H1 (cell line): Measurements from ENCODE around the gene RECK. TPM values are rescaled to one million over a fixed set of nuclear protein-coding genes. Genes with fewer than 3 reads are reported as not detected.

Experiments
- CTCF ChIA-PET: fragments of 300-600 bp; sonication (Branson Sonifier 250); formaldehyde crosslinking; loops from one replicate; lab custom pipeline; 2021; ENCODE audit not compliant: partially characterized antibody; lab: Charles Lee
- POLR2A ChIA-PET: fragments of 300-600 bp; sonication (Branson Sonifier 250); formaldehyde crosslinking; loops from one replicate; lab custom pipeline; 2021; ENCODE audit warnings: inconsistent platforms; ENCODE audit not compliant: partially characterized antibody; lab: Charles Lee
- DNase-seq, 2 experiments: peaks; one replicate each; pipeline versions ENCODE4 v3.0.0 to v3.0.0-alpha.2; 2010 to 2022; ENCODE audit warnings: low spot score in 2 of 2, low read depth in 1 of 2, mixed read lengths in 1 of 2
- FAIRE-seq: peaks from 2 replicates; lab custom pipeline; 2011; peaks lifted over from hg19 to GRCh38; lab: Jason Lieb, UNC
- H2AFZ ChIP-seq: 2 replicates; pipeline ENCODE4 v1.8.1; 2012; ENCODE audit warnings: low read length, inconsistent platforms
- H2AK5ac ChIP-seq: 2 replicates; pipeline ENCODE4 v1.6.1; 2013; ENCODE audit warnings: low read depth, low read length
- H2BK120ac ChIP-seq: replicated peaks from 2 replicates; pipeline ENCODE3; 2013; ENCODE audit warnings: low read depth, low read length, inconsistent platforms
- H2BK12ac ChIP-seq: 2 replicates; pipeline ENCODE4 v1.6.1; 2013; ENCODE audit warnings: low read depth, low read length
- H2BK15ac ChIP-seq: 2 replicates; pipeline ENCODE4 v1.6.1; 2013; ENCODE audit warnings: low read length
- H2BK20ac ChIP-seq: 2 replicates; pipeline ENCODE4 v1.6.1; 2013; ENCODE audit warnings: low read length
- H2BK5ac ChIP-seq: 2 replicates; pipeline ENCODE4 v1.6.1; 2013; ENCODE audit warnings: low read depth, low read length
- H3K14ac ChIP-seq: 2 replicates; pipeline ENCODE4 v1.6.1; 2013; ENCODE audit warnings: inconsistent platforms; ENCODE audit not compliant: insufficient read length
- H3K18ac ChIP-seq: 2 replicates; pipeline ENCODE4 v1.6.1; 2013; ENCODE audit warnings: low read length; ENCODE audit errors: extremely low read depth
- H3K23ac ChIP-seq: 2 replicates; pipeline ENCODE4 v1.6.1; 2013; ENCODE audit warnings: inconsistent platforms; ENCODE audit not compliant: insufficient read length
- H3K23me2 ChIP-seq: 2 replicates; pipeline ENCODE4 v1.6.1; 2013; ENCODE audit warnings: low read depth, low read length
- H3K27ac ChIP-seq: 2 replicates; pipeline ENCODE4 v1.6.1; 2011; ENCODE audit warnings: low read depth, low read length, inconsistent platforms
- H3K27me3 ChIP-seq, 4 experiments: replicated peaks in 1 of 4; 1 replicate in 1 of 4; 2 replicates in 3 of 4; pipeline versions ENCODE4 v1.6.1 to v1.8.1; 2011 to 2013; ENCODE audit warnings: low read length in 3 of 4, mild to moderate bottlenecking in 3 of 4, inconsistent platforms in 2 of 4, mixed read lengths in 2 of 4, moderate library complexity in 1 of 4; ENCODE audit not compliant: control insufficient read depth in 3 of 4, insufficient read depth in 3 of 4; ENCODE audit errors: extremely low read depth in 1 of 4
- H3K36me3 ChIP-seq, 4 experiments: 2 replicates each; pipeline versions ENCODE4 v1.6.1 to v1.8.1; 2011 to 2013; ENCODE audit warnings: mild to moderate bottlenecking in 4 of 4, low read length in 3 of 4, moderate library complexity in 2 of 4, control low read depth in 1 of 4, inconsistent platforms in 1 of 4; ENCODE audit not compliant: insufficient read depth in 4 of 4, control insufficient read depth in 2 of 4
- H3K4ac ChIP-seq: replicated peaks from 2 replicates; pipeline ENCODE3; 2013; ENCODE audit warnings: low read length, low read depth, mixed read lengths, inconsistent platforms; ENCODE audit not compliant: insufficient read length
- H3K4me1 ChIP-seq, 4 experiments: replicated peaks in 1 of 4; 1 replicate in 1 of 4; 2 replicates in 3 of 4; pipeline versions ENCODE4 v1.6.1 to v1.8.1; 2011 to 2013; ENCODE audit warnings: low read length in 3 of 4, inconsistent platforms in 2 of 4, mixed read lengths in 1 of 4; ENCODE audit not compliant: insufficient read depth in 4 of 4, control insufficient read depth in 3 of 4
- H3K4me2 ChIP-seq, 2 experiments: 2 replicates each; pipeline versions ENCODE4 v1.6.1 to v1.8.1; 2011 to 2013; ENCODE audit warnings: low read depth in 2 of 2, low read length in 2 of 2, control low read depth in 1 of 2, inconsistent platforms in 1 of 2, mild to moderate bottlenecking in 1 of 2; ENCODE audit not compliant: insufficient read depth in 1 of 2
- H3K4me3 ChIP-seq, 4 experiments: fragments of 200-600, 300-600 bp in 1 of 4; sonication (generic), shearing (Covaris generic), sonication (Bioruptor Twin) in 1 of 4; 2 replicates each; pipeline versions ENCODE4 v1.5.1 to v1.8.1; 2011 to 2016; ENCODE audit warnings: low read length in 4 of 4, low read depth in 3 of 4, control low read depth in 2 of 4, inconsistent platforms in 2 of 4, mild to moderate bottlenecking in 2 of 4, mixed read lengths in 1 of 4, moderate library complexity in 1 of 4; ENCODE audit not compliant: insufficient read depth in 2 of 4; ENCODE audit errors: extremely low read depth in 1 of 4
- H3K56ac ChIP-seq: replicated peaks from 2 replicates; pipeline ENCODE3; 2013; ENCODE audit warnings: low read depth, mild to moderate bottlenecking, mixed read lengths, low read length, inconsistent platforms; ENCODE audit not compliant: insufficient read length
- H3K79me1 ChIP-seq: 2 replicates; pipeline ENCODE4 v1.6.1; 2013; ENCODE audit warnings: low read depth, low read length, control low read depth
- H3K79me2 ChIP-seq, 2 experiments: 2 replicates each; pipeline versions ENCODE4 v1.6.1 to v1.8.1; 2012 to 2013; ENCODE audit warnings: low read length in 2 of 2, mild to moderate bottlenecking in 2 of 2, inconsistent platforms in 1 of 2; ENCODE audit not compliant: insufficient read depth in 2 of 2, control insufficient read depth in 1 of 2
- H3K9ac ChIP-seq, 4 experiments: replicated peaks in 1 of 4; 1 replicate in 1 of 4; 2 replicates in 3 of 4; pipeline versions ENCODE4 v1.6.1 to v1.8.1; 2011 to 2013; ENCODE audit warnings: low read depth in 3 of 4, low read length in 3 of 4, control low read depth in 2 of 4, mild to moderate bottlenecking in 2 of 4, moderate library complexity in 2 of 4, inconsistent platforms in 1 of 4; ENCODE audit errors: extremely low read depth in 1 of 4
- H3K9me3 ChIP-seq, 2 experiments: 2 replicates each; pipeline versions ENCODE4 v1.6.1 to v1.8.1; 2012 to 2013; ENCODE audit warnings: mild to moderate bottlenecking in 2 of 2, moderate library complexity in 2 of 2, control low read depth in 1 of 2, inconsistent platforms in 1 of 2, low read depth in 1 of 2, low read length in 1 of 2, mixed read lengths in 1 of 2; ENCODE audit not compliant: insufficient read depth in 2 of 2
- H4K20me1 ChIP-seq, 2 experiments: replicated peaks in 1 of 2; 2 replicates each; pipeline versions ENCODE3 to v1.8.1; 2011 to 2013; ENCODE audit warnings: inconsistent platforms in 2 of 2, low read length in 2 of 2, mild to moderate bottlenecking in 1 of 2; ENCODE audit not compliant: insufficient read depth in 2 of 2, control insufficient read depth in 1 of 2
- H4K5ac ChIP-seq: 2 replicates; pipeline ENCODE4 v1.6.1; 2013; ENCODE audit warnings: low read length, low read depth, mixed read lengths, inconsistent platforms; ENCODE audit not compliant: insufficient read length
- H4K8ac ChIP-seq: 2 replicates; pipeline ENCODE4 v1.8.0; 2013; ENCODE audit warnings: mild to moderate bottlenecking, moderate library complexity, low read length, inconsistent platforms; ENCODE audit not compliant: insufficient read depth; ENCODE audit errors: extremely low read depth
- H4K91ac ChIP-seq: replicated peaks from 2 replicates; pipeline ENCODE3; 2013; ENCODE audit warnings: low read length, mixed read lengths, inconsistent platforms; ENCODE audit not compliant: insufficient read length
- CBX5 ChIP-seq: fragments of 300-800, 300-1000 bp; sonication (generic); IDR thresholded peaks from 2 replicates; pipeline ENCODE4 v1.7.1; 2016; ENCODE audit warnings: antibody characterized with exemption, low read length, low read depth
- CHD1 ChIP-seq: IDR thresholded peaks from 2 replicates; pipeline ENCODE4 v1.6.1; 2012; ENCODE audit warnings: low read depth, low read length, improper control_type of control experiment
- CTBP2 ChIP-seq: IDR thresholded peaks from 2 replicates; pipeline ENCODE4 v1.7.0; 2011; ENCODE audit warnings: borderline replicate concordance, mild to moderate bottlenecking, moderate library complexity, mixed read lengths, low read length; ENCODE audit not compliant: insufficient read depth, insufficient read length
- EZH2 ChIP-seq: fragments of 200-600 bp; sonication (generic); IDR thresholded peaks from 2 replicates; pipeline ENCODE4 v1.7.1; 2012; ENCODE audit warnings: low read depth, mild to moderate bottlenecking, moderate library complexity, low read length, inconsistent platforms; ENCODE audit not compliant: severe bottlenecking
- HDAC6 ChIP-seq: IDR thresholded peaks from one replicate; pipeline ENCODE4 v1.7.1; 2012; ENCODE audit warnings: low read depth, mild to moderate bottlenecking, inconsistent platforms, low read length, moderate library complexity
- MAX ChIP-seq: IDR thresholded peaks from 2 replicates; pipeline ENCODE4 v1.6.1; 2012; ENCODE audit warnings: inconsistent platforms
- NANOG ChIP-seq: IDR thresholded peaks from 2 replicates; pipeline ENCODE4 v1.6.1; 2011; ENCODE audit warnings: low read length, low read depth, mild to moderate bottlenecking, inconsistent platforms; ENCODE audit not compliant: insufficient read depth, poor library complexity, severe bottlenecking
- POLR2AphosphoS5 ChIP-seq: IDR thresholded peaks from 2 replicates; pipeline ENCODE4 v1.6.1; 2011; ENCODE audit warnings: low read depth, low read length
- RXRA ChIP-seq: IDR thresholded peaks from 2 replicates; pipeline ENCODE4 v1.6.1; 2011; ENCODE audit warnings: low read depth, mild to moderate bottlenecking, low read length, moderate library complexity; ENCODE audit not compliant: insufficient read depth
- TAF7 ChIP-seq: optimal IDR thresholded peaks from 2 replicates; pipeline ENCODE3; 2011; ENCODE audit warnings: low read depth, mild to moderate bottlenecking, inconsistent platforms, low read length, moderate library complexity, borderline replicate concordance
- ZNF274 ChIP-seq: IDR thresholded peaks from 2 replicates; pipeline ENCODE4 v1.7.0; 2012; ENCODE audit warnings: low read length, borderline replicate concordance; ENCODE audit errors: extremely low read depth
- WGBS, 2 experiments: shearing (Covaris generic) in 1 of 2; methylation state at CpG; one replicate each; pipeline versions ENCODE4 v1.1.6 to v1.1.7; 2013 to 2015; ENCODE audit warnings: low lambda C conversion rate in 2 of 2, mixed read lengths in 2 of 2, inconsistent platforms in 1 of 2, low coverage in 1 of 2, missing lambda C conversion rate in 1 of 2; ENCODE audit not compliant: insufficient replicate concordance in 2 of 2, insufficient coverage in 1 of 2, insufficient read length in 1 of 2; ENCODE audit errors: extremely low coverage in 1 of 2, missing lambda C conversion rate in 1 of 2; 5-methylcytosine and 5-hydroxymethylcytosine counted together
- polyA plus RNA-seq, 7 experiments: library from polyadenylated mRNA; depleted of rRNA in 3 of 7; stranded (reverse) in 5 of 7; unstranded in 2 of 7; fragments of >200 nt in 5 of 7; fragments of 200-250 nt in 2 of 7; gene quantifications; 1 replicate in 5 of 7; 2 replicates in 1 of 7; 4 replicates in 1 of 7; pipeline versions ENCODE4 v1.2.1 to v1.2.3, GENCODE V29; 2011 to 2013; ENCODE audit warnings: missing spikeins in 2 of 7, mixed read lengths in 2 of 7
- total RNA-seq: library from RNA; stranded (reverse); fragmentation: NEBNext Ultra II Directional; extraction: Animal tissue kit (Norgen Biotek cat#: 25700); gene quantifications from 2 replicates; pipeline ENCODE4 v1.2.1, GENCODE V29; 2021

RECK gene
- total and polyA plus RNA-seq, 2 of the 8 experiments (the other 6 are each of a cell fraction or from before 2014, with no cell fraction given): 5.4 to 9.8 TPM

- no peak overlapping the region for H4K5ac ChIP-seq
- H3K23ac ChIP-seq: no peak overlapping the region
- H3K36me3 ChIP-seq: no peaks in the 10 kb centered on the region
- no peak overlapping the region for H3K14ac ChIP-seq
- DNase-seq (no peak), FAIRE-seq (no peak)
- no peak overlapping the region for H2BK12ac ChIP-seq
- no peak overlapping the region for H4K8ac ChIP-seq
- H2AFZ ChIP-seq: no peak overlapping the region
- no peak overlapping the region for H2BK5ac ChIP-seq
- no peaks in the 10 kb centered on the region for H3K9me3 ChIP-seq
- no peak overlapping the region for H3K4me3 ChIP-seq
- H3K23me2 ChIP-seq: no peaks in the 10 kb centered on the region
- no peaks in the 10 kb centered on the region for H3K79me2 ChIP-seq
- H3K27me3 ChIP-seq: no peaks in the 10 kb centered on the region
- no peaks in the 10 kb centered on the region for H3K79me1 ChIP-seq
- H2AK5ac ChIP-seq: no peak overlapping the region
- H3K18ac ChIP-seq: no peak overlapping the region
- CTCF ChIA-PET: interaction anchor here (0.8 to 7.6 kb wide), 11 partner anchors 9 to 1287 kb away, joined by 3 to 153 read pairs (median 9); partner anchors contain the start of genes CCIN and CLTA
- no peak overlapping the region for H3K27ac ChIP-seq
- H2BK20ac ChIP-seq: no peak overlapping the region
- H3K4me1 ChIP-seq: peaks cover 0 to 3% (median 2%) of the 10 kb centered on the region in 4 experiments; a peak in 4 of 7 replicates
- 86% methylated on average over 1 of the region's 1 CpG; no CpG with 5 or more reads in 1 of the 2 experiments for WGBS, 2 experiments
- H2BK120ac ChIP-seq: no peak overlapping the region
- no peak overlapping the region for H3K56ac ChIP-seq
- no peak overlapping the region for H4K91ac ChIP-seq
- H3K9ac ChIP-seq: no peak overlapping the region
- no peak overlapping the region for H2BK15ac ChIP-seq
- no peaks in the 10 kb centered on the region for H4K20me1 ChIP-seq
- no peak overlapping the region for H3K4me2 ChIP-seq
- POLR2A ChIA-PET: interaction anchor here (0.8 to 2.1 kb wide), 3 partner anchors 8 to 50 kb away, joined by 3 to 6 read pairs (median 5); no protein-coding TSS in a partner anchor
- TF ChIP-seq CTBP2 (no peak), NANOG (no peak), CHD1 (no peak), ZNF274 (no peak), RXRA (no peak), HDAC6 (no peak), POLR2AphosphoS5 (no peak), CBX5 (no peak), TAF7 (no peak), MAX (no peak), EZH2 (no peak)
- H3K4ac ChIP-seq: no peak overlapping the region
Observed at GRCh38 chr9:36099718-36100117, 63.0 kb downstream of the RECK start.
